ENCODE data around the gene NHS.
A peak's percentile ranks its signal among the peaks of the same experiment; 100 is the strongest.

Gene NHS

GRCh38 chrX:17373337-17373736 lies 1.7 kb upstream of the NHS start:
- peaks cover 0 to 4% of the 10 kb centered on the region in 2 donors for H3K4me1 ChIP-seq (ENCODE audit: control insufficient read depth in 1 of 2, insufficient read depth in 2 of 2, low read length in 2 of 2)
- no peaks in the 10 kb centered on the region for H3K9me3 ChIP-seq (ENCODE audit: control insufficient read depth in 1 of 2, low read length in 2 of 2)
- H3K27ac ChIP-seq (ENCODE audit: low read depth, low read length) = no peak overlapping the region
- H3K4me3 ChIP-seq (ENCODE audit: low read depth in 1 of 2, low read length in 2 of 2) = no peak overlapping the region
- H3K9ac ChIP-seq (ENCODE audit: low read depth in 1 of 2, low read length in 2 of 2) = no peak overlapping the region
- H3K36me3 ChIP-seq (ENCODE audit: control insufficient read depth in 1 of 2, insufficient read depth in 2 of 2, low read length in 2 of 2) = no peaks in the 10 kb centered on the region
- H3K27me3 ChIP-seq (ENCODE audit: control insufficient read depth in 1 of 2, insufficient read depth in 2 of 2, low read length in 2 of 2) = no peaks in the 10 kb centered on the region

GRCh38 chrX:17375367-17375636 lies 302 bp downstream of the NHS start:
- Histone ChIP-seq H3K27ac (ENCODE audit: low read depth, low read length) (no peak overlapping the region), H3K4me3 (ENCODE audit: low read depth in 1 of 2, low read length in 2 of 2) (peak overlapping the region; percentile 47 to 66), H3K36me3 (ENCODE audit: control insufficient read depth in 1 of 2, insufficient read depth in 2 of 2, low read length in 2 of 2) (no peaks in the 10 kb centered on the region), H3K27me3 (ENCODE audit: control insufficient read depth in 1 of 2, insufficient read depth in 2 of 2, low read length in 2 of 2) (no peaks in the 10 kb centered on the region), H3K4me1 (ENCODE audit: control insufficient read depth in 1 of 2, insufficient read depth in 2 of 2, low read length in 2 of 2) (peaks cover 0 to 4% of the 10 kb centered on the region in 2 donors), H3K9me3 (ENCODE audit: control insufficient read depth in 1 of 2, low read length in 2 of 2) (no peaks in the 10 kb centered on the region), H3K9ac (ENCODE audit: low read depth in 1 of 2, low read length in 2 of 2) (no peak overlapping the region)

GRCh38 chrX:17375637-17376430 lies 834 bp downstream of the NHS start:
- no peak overlapping the region for H3K27ac ChIP-seq (ENCODE audit: low read depth, low read length)

GRCh38 chrX:17376431-17377077 lies 1.6 kb downstream of the NHS start:
- Histone ChIP-seq H3K4me3 (ENCODE audit: low read depth in 1 of 2, low read length in 2 of 2) (peak overlapping the region; percentile 62 to 66), H3K36me3 (ENCODE audit: control insufficient read depth in 1 of 2, insufficient read depth in 2 of 2, low read length in 2 of 2) (no peaks in the 10 kb centered on the region), H3K27ac (ENCODE audit: low read depth, low read length) (no peak overlapping the region), H3K4me1 (ENCODE audit: control insufficient read depth in 1 of 2, insufficient read depth in 2 of 2, low read length in 2 of 2) (peaks cover 0 to 4% of the 10 kb centered on the region in 2 donors), H3K27me3 (ENCODE audit: control insufficient read depth in 1 of 2, insufficient read depth in 2 of 2, low read length in 2 of 2) (no peaks in the 10 kb centered on the region), H3K9me3 (ENCODE audit: control insufficient read depth in 1 of 2, low read length in 2 of 2) (no peaks in the 10 kb centered on the region), H3K9ac (ENCODE audit: low read depth in 1 of 2, low read length in 2 of 2) (no peak overlapping the region)

More at GRCh38 chrX:17375637-17376430, 834 bp downstream of the NHS start:
- Histone ChIP-seq H3K4me3 (ENCODE audit: low read depth in 1 of 2, low read length in 2 of 2) (peak overlapping the region; percentile 62 to 66), H3K9me3 (ENCODE audit: control insufficient read depth in 1 of 2, low read length in 2 of 2) (no peaks in the 10 kb centered on the region), H3K27me3 (ENCODE audit: control insufficient read depth in 1 of 2, insufficient read depth in 2 of 2, low read length in 2 of 2) (no peaks in the 10 kb centered on the region), H3K9ac (ENCODE audit: low read depth in 1 of 2, low read length in 2 of 2) (no peak overlapping the region), H3K4me1 (ENCODE audit: control insufficient read depth in 1 of 2, insufficient read depth in 2 of 2, low read length in 2 of 2) (peaks cover 0 to 4% of the 10 kb centered on the region in 2 donors), H3K36me3 (ENCODE audit: control insufficient read depth in 1 of 2, insufficient read depth in 2 of 2, low read length in 2 of 2) (no peaks in the 10 kb centered on the region)

- Histone ChIP-seq H3K9me3 (ENCODE audit: control insufficient read depth in 1 of 2, low read length in 2 of 2) (no peaks in the 10 kb centered on the region), H3K36me3 (ENCODE audit: control insufficient read depth in 1 of 2, insufficient read depth in 2 of 2, low read length in 2 of 2) (no peaks in the 10 kb centered on the region), H3K27me3 (ENCODE audit: control insufficient read depth in 1 of 2, insufficient read depth in 2 of 2, low read length in 2 of 2) (no peaks in the 10 kb centered on the region), H3K4me3 (ENCODE audit: low read depth in 1 of 2, low read length in 2 of 2) (peak overlapping the region; percentile 62 to 66), H3K9ac (ENCODE audit: low read depth in 1 of 2, low read length in 2 of 2) (no peak overlapping the region), H3K4me1 (ENCODE audit: control insufficient read depth in 1 of 2, insufficient read depth in 2 of 2, low read length in 2 of 2) (peaks cover 0 to 4% of the 10 kb centered on the region in 2 donors), H3K27ac (ENCODE audit: low read depth, low read length) (no peak overlapping the region)
Measured at GRCh38 chrX:17377091-17377717, 2.2 kb downstream of the NHS start.

GRCh38 chrX:17377795-17378194 lies 2.8 kb downstream of the NHS start:
- H3K27ac ChIP-seq (ENCODE audit: low read depth, low read length) = no peak overlapping the region
- no peaks in the 10 kb centered on the region for H3K9me3 ChIP-seq (ENCODE audit: control insufficient read depth in 1 of 2, low read length in 2 of 2)
- no peaks in the 10 kb centered on the region for H3K27me3 ChIP-seq (ENCODE audit: control insufficient read depth in 1 of 2, insufficient read depth in 2 of 2, low read length in 2 of 2)
- H3K36me3 ChIP-seq (ENCODE audit: control insufficient read depth in 1 of 2, insufficient read depth in 2 of 2, low read length in 2 of 2) = no peaks in the 10 kb centered on the region
- H3K9ac ChIP-seq (ENCODE audit: low read depth in 1 of 2, low read length in 2 of 2) = no peak overlapping the region
- peak overlapping the region in 1 of 2 donors; percentile 62 for H3K4me3 ChIP-seq (ENCODE audit: low read depth in 1 of 2, low read length in 2 of 2)
- peaks cover 0 to 4% of the 10 kb centered on the region in 2 donors for H3K4me1 ChIP-seq (ENCODE audit: control insufficient read depth in 1 of 2, insufficient read depth in 2 of 2, low read length in 2 of 2)

GRCh38 chrX:17380221-17380620 lies 5.2 kb downstream of the NHS start:
- H3K27ac ChIP-seq (ENCODE audit: low read depth, low read length) = no peak overlapping the region
- H3K9me3 ChIP-seq (ENCODE audit: control insufficient read depth in 1 of 2, low read length in 2 of 2) = no peaks in the 10 kb centered on the region
- H3K27me3 ChIP-seq (ENCODE audit: control insufficient read depth in 1 of 2, insufficient read depth in 2 of 2, low read length in 2 of 2) = no peaks in the 10 kb centered on the region
- H3K4me1 ChIP-seq (ENCODE audit: control insufficient read depth in 1 of 2, insufficient read depth in 2 of 2, low read length in 2 of 2) = peaks cover 0 to 4% of the 10 kb centered on the region in 2 donors
- no peaks in the 10 kb centered on the region for H3K36me3 ChIP-seq (ENCODE audit: control insufficient read depth in 1 of 2, insufficient read depth in 2 of 2, low read length in 2 of 2)
- H3K4me3 ChIP-seq (ENCODE audit: low read depth in 1 of 2, low read length in 2 of 2) = no peak overlapping the region
- H3K9ac ChIP-seq (ENCODE audit: low read depth in 1 of 2, low read length in 2 of 2) = no peak overlapping the region

- no peaks in the 10 kb centered on the region for H3K36me3 ChIP-seq (ENCODE audit: control insufficient read depth in 1 of 2, insufficient read depth in 2 of 2, low read length in 2 of 2)
- H3K9me3 ChIP-seq (ENCODE audit: control insufficient read depth in 1 of 2, low read length in 2 of 2) = no peaks in the 10 kb centered on the region
- H3K27me3 ChIP-seq (ENCODE audit: control insufficient read depth in 1 of 2, insufficient read depth in 2 of 2, low read length in 2 of 2) = no peaks in the 10 kb centered on the region
- H3K4me3 ChIP-seq (ENCODE audit: low read depth in 1 of 2, low read length in 2 of 2) = no peak overlapping the region
- no peak overlapping the region for H3K9ac ChIP-seq (ENCODE audit: low read depth in 1 of 2, low read length in 2 of 2)
- H3K27ac ChIP-seq (ENCODE audit: low read depth, low read length) = no peak overlapping the region
- no peaks in the 10 kb centered on the region for H3K4me1 ChIP-seq (ENCODE audit: control insufficient read depth in 1 of 2, insufficient read depth in 2 of 2, low read length in 2 of 2)
Measured at GRCh38 chrX:17390419-17390850, 15.4 kb downstream of the NHS start.

- Histone ChIP-seq H3K4me3 (ENCODE audit: low read depth in 1 of 2, low read length in 2 of 2) (no peak overlapping the region), H3K4me1 (ENCODE audit: control insufficient read depth in 1 of 2, insufficient read depth in 2 of 2, low read length in 2 of 2) (no peaks in the 10 kb centered on the region), H3K9ac (ENCODE audit: low read depth in 1 of 2, low read length in 2 of 2) (no peak overlapping the region), H3K27me3 (ENCODE audit: control insufficient read depth in 1 of 2, insufficient read depth in 2 of 2, low read length in 2 of 2) (no peaks in the 10 kb centered on the region), H3K36me3 (ENCODE audit: control insufficient read depth in 1 of 2, insufficient read depth in 2 of 2, low read length in 2 of 2) (no peaks in the 10 kb centered on the region), H3K9me3 (ENCODE audit: control insufficient read depth in 1 of 2, low read length in 2 of 2) (no peaks in the 10 kb centered on the region), H3K27ac (ENCODE audit: low read depth, low read length) (no peak overlapping the region)
Measured at GRCh38 chrX:17395154-17395553, 20.2 kb downstream of the NHS start.

- Histone ChIP-seq H3K27me3 (ENCODE audit: control insufficient read depth in 1 of 2, insufficient read depth in 2 of 2, low read length in 2 of 2) (no peaks in the 10 kb centered on the region), H3K27ac (ENCODE audit: low read depth, low read length) (no peak overlapping the region), H3K9me3 (ENCODE audit: control insufficient read depth in 1 of 2, low read length in 2 of 2) (no peaks in the 10 kb centered on the region), H3K9ac (ENCODE audit: low read depth in 1 of 2, low read length in 2 of 2) (no peak overlapping the region), H3K4me3 (ENCODE audit: low read depth in 1 of 2, low read length in 2 of 2) (no peak overlapping the region), H3K4me1 (ENCODE audit: control insufficient read depth in 1 of 2, insufficient read depth in 2 of 2, low read length in 2 of 2) (no peaks in the 10 kb centered on the region), H3K36me3 (ENCODE audit: control insufficient read depth in 1 of 2, insufficient read depth in 2 of 2, low read length in 2 of 2) (no peaks in the 10 kb centered on the region)
Measured at GRCh38 chrX:17397074-17397473, 22.1 kb downstream of the NHS start.
